CD1c-positive myeloid dendritic cell (primary cell): ENCODE data around the gene SLC12A5.

Experiments used
- DNase-seq: peaks from one replicate; pipeline ENCODE4 v3.0.0-alpha.2; 2016; ENCODE audit errors: extremely low spot score

SLC12A5 gene

GRCh38 chr20:46006022-46006705 lies 22.9 kb upstream of the SLC12A5 start:
- peak; percentile 69 for DNase-seq

GRCh38 chr20:46006964-46007363 lies 22.1 kb upstream of the SLC12A5 start:
- no peak for DNase-seq

- no peak for DNase-seq
Observed at GRCh38 chr20:46007671-46008070, 21.3 kb upstream of the SLC12A5 start.

- DNase-seq: no peak
Observed at GRCh38 chr20:46009816-46010215, 19.2 kb upstream of the SLC12A5 start.

- DNase-seq: peak; percentile 93
Observed at GRCh38 chr20:46010491-46011391, 18.3 kb upstream of the SLC12A5 start.

- peak; percentile 95 for DNase-seq
Observed at GRCh38 chr20:46011631-46012482, 17.2 kb upstream of the SLC12A5 start.

GRCh38 chr20:46012921-46013320 lies 16.1 kb upstream of the SLC12A5 start:
- no peak for DNase-seq

- DNase-seq: no peak
Observed at GRCh38 chr20:46013322-46013828, 15.6 kb upstream of the SLC12A5 start.

- DNase-seq: peak; percentile 80
Observed at GRCh38 chr20:46013829-46014516, 15.0 kb upstream of the SLC12A5 start.

- peak; percentile 55 for DNase-seq
Observed at GRCh38 chr20:46014517-46015396, 14.3 kb upstream of the SLC12A5 start.

- DNase-seq: no peak
Observed at GRCh38 chr20:46017272-46017671, 11.7 kb upstream of the SLC12A5 start.

- DNase-seq: no peak
Observed at GRCh38 chr20:46018112-46018511, 10.9 kb upstream of the SLC12A5 start.

GRCh38 chr20:46018611-46019010 lies 10.4 kb upstream of the SLC12A5 start:
- DNase-seq: no peak

GRCh38 chr20:46020555-46020954 lies 8.5 kb upstream of the SLC12A5 start:
- no peak for DNase-seq

GRCh38 chr20:46021361-46022359 lies 7.4 kb upstream of the SLC12A5 start:
- DNase-seq: peak; percentile 35

GRCh38 chr20:46022411-46023147 lies 6.4 kb upstream of the SLC12A5 start:
- DNase-seq: peak; percentile 58

GRCh38 chr20:46023148-46023484 lies 5.9 kb upstream of the SLC12A5 start:
- DNase-seq: no peak

- DNase-seq: no peak
Observed at GRCh38 chr20:46023999-46024398, 5.0 kb upstream of the SLC12A5 start.
